OCI-LY1 (cell line): ENCODE results near the gene TMEM44.

Experiments
- H2AFZ ChIP-seq: fragments of 200-600 bp; sonication (generic), shearing (Covaris generic); 2 replicates; pipeline ENCODE4 v1.6.0; 2014; ENCODE audit warnings: antibody characterized with exemption, mild to moderate bottlenecking, low read length
- H3F3A ChIP-seq: fragments of 200-600 bp; sonication (generic), shearing (Covaris generic); 2 replicates; pipeline ENCODE4 v1.6.0; 2014; ENCODE audit warnings: mild to moderate bottlenecking, antibody characterized with exemption, low read length, moderate library complexity; ENCODE audit not compliant: insufficient read depth
- H3K27ac ChIP-seq: fragments of 200-600 bp; sonication (generic); 2 replicates; pipeline ENCODE4 v1.5.1; 2014; ENCODE audit warnings: low read length, mixed run types, mild to moderate bottlenecking, low read depth; ENCODE audit not compliant: poor library complexity, severe bottlenecking
- H3K27me3 ChIP-seq: fragments of 200-600 bp; sonication (generic); 2 replicates; pipeline ENCODE4 v1.6.0; 2014; ENCODE audit warnings: antibody characterized with exemption, mild to moderate bottlenecking, low read length, moderate library complexity; ENCODE audit not compliant: insufficient read depth
- H3K36me3 ChIP-seq: fragments of 200-600 bp; sonication (generic); 2 replicates; pipeline ENCODE4 v1.6.1; 2014; ENCODE audit warnings: mild to moderate bottlenecking, antibody characterized with exemption, low read length, moderate library complexity, mixed read lengths; ENCODE audit not compliant: insufficient read depth
- H3K4me1 ChIP-seq: fragments of 200-600 bp; sonication (generic); 2 replicates; pipeline ENCODE4 v1.5.1; 2014; ENCODE audit warnings: mild to moderate bottlenecking, low read length, moderate library complexity; ENCODE audit not compliant: insufficient read depth, severe bottlenecking
- H3K4me2 ChIP-seq: fragments of 200-600 bp; sonication (generic), shearing (Covaris generic); 2 replicates; pipeline ENCODE4 v1.6.1; 2014; ENCODE audit warnings: low read length
- H3K4me3 ChIP-seq: fragments of 200-600 bp; sonication (generic); 2 replicates; pipeline ENCODE4 v1.5.1; 2014; ENCODE audit warnings: low read length, low read depth, mild to moderate bottlenecking, mixed read lengths; ENCODE audit not compliant: poor library complexity, severe bottlenecking
- H3K79me2 ChIP-seq: fragments of 200-600 bp; shearing (Covaris generic); 2 replicates; pipeline ENCODE4 v1.6.1; 2016; ENCODE audit warnings: mixed run types, low read length, mixed read lengths; ENCODE audit not compliant: insufficient read depth
- H3K9ac ChIP-seq: fragments of 200-600 bp; sonication (generic), shearing (Covaris generic); 2 replicates; pipeline ENCODE4 v1.6.1; 2014; ENCODE audit warnings: mild to moderate bottlenecking, low read length, mixed read lengths
- H3K9me2 ChIP-seq: fragments of 200-600 bp; sonication (generic), shearing (Covaris generic); 2 replicates; pipeline ENCODE4 v1.6.1; 2014; ENCODE audit warnings: low read depth, mild to moderate bottlenecking, low read length, mixed read lengths
- H3K9me3 ChIP-seq: fragments of 200-600 bp; shearing (Covaris generic); 2 replicates; pipeline ENCODE4 v1.6.1; 2014; ENCODE audit warnings: low read length, mixed read lengths
- H4K20me1 ChIP-seq: fragments of 200-600 bp; sonication (generic), shearing (Covaris generic); 2 replicates; pipeline ENCODE4 v1.6.0; 2016; ENCODE audit warnings: mild to moderate bottlenecking, low read length; ENCODE audit not compliant: insufficient read depth
- CTCF ChIP-seq: fragments of 200-600 bp; sonication (generic), shearing (Covaris generic); IDR thresholded peaks from 2 replicates; pipeline ENCODE4 v1.5.1; 2017; ENCODE audit warnings: mild to moderate bottlenecking, antibody characterized with exemption, low read length, moderate library complexity, mixed read lengths
- EZH2 ChIP-seq: fragments of 200-600 bp; sonication (generic), shearing (Covaris generic); IDR thresholded peaks from 2 replicates; pipeline ENCODE4 v1.8.0; 2017; ENCODE audit warnings: borderline replicate concordance, mixed run types, mild to moderate bottlenecking, antibody characterized with exemption, low read length, moderate library complexity, mixed read lengths

TMEM44 gene

GRCh38 chr3:194609601-194610000 is 23.6 kb downstream of the TMEM44 start:
- Histone ChIP-seq H4K20me1 (no peaks in the 10 kb centered on the region), H3K9me3 (no peaks in the 10 kb centered on the region; the same call in 1 of the 2 replicates), H3K4me2 (no peak overlapping the region), H2AFZ (no peak overlapping the region), H3K4me1 (no peaks in the 10 kb centered on the region), H3K9me2 (no peaks in the 10 kb centered on the region), H3K9ac (no peak overlapping the region), H3F3A (no peaks in the 10 kb centered on the region), H3K4me3 (no peak overlapping the region), H3K27me3 (no peaks in the 10 kb centered on the region), H3K79me2 (no peaks in the 10 kb centered on the region), H3K36me3 (peaks cover 12% of the 10 kb centered on the region; the same call in 1 of the 2 replicates), H3K27ac (no peak overlapping the region)
- TF ChIP-seq CTCF: no peak
- no peak for TF ChIP-seq EZH2

- H3K4me1 ChIP-seq: no peaks in the 10 kb centered on the region
- no peak overlapping the region for H2AFZ ChIP-seq
- TF ChIP-seq EZH2 (no peak), CTCF (no peak)
Observed at GRCh38 chr3:194608981-194609380, 24.2 kb downstream of the TMEM44 start.

GRCh38 chr3:194607592-194608389 is 25.4 kb downstream of the TMEM44 start:
- H3K9ac ChIP-seq: no peak overlapping the region
- no peaks in the 10 kb centered on the region for H3K4me1 ChIP-seq
- no peak overlapping the region for H2AFZ ChIP-seq
- H3K27ac ChIP-seq: no peak overlapping the region
- no peaks in the 10 kb centered on the region; the same call in 1 of the 2 replicates for H3K9me3 ChIP-seq
- H3K27me3 ChIP-seq: no peaks in the 10 kb centered on the region
- H3K9me2 ChIP-seq: no peaks in the 10 kb centered on the region
- no peak overlapping the region for H3K4me3 ChIP-seq
- TF ChIP-seq CTCF: no peak
- no peak for TF ChIP-seq EZH2
- H3F3A ChIP-seq: no peaks in the 10 kb centered on the region
- H3K4me2 ChIP-seq: no peak overlapping the region
- H3K79me2 ChIP-seq: no peaks in the 10 kb centered on the region
- H4K20me1 ChIP-seq: no peaks in the 10 kb centered on the region
- peaks cover 13% of the 10 kb centered on the region; the same call in 1 of the 2 replicates for H3K36me3 ChIP-seq

More at GRCh38 chr3:194608981-194609380, 24.2 kb downstream of the TMEM44 start:
- Histone ChIP-seq H3K4me2 (no peak overlapping the region), H3K36me3 (peaks cover 14% of the 10 kb centered on the region; the same call in 1 of the 2 replicates), H4K20me1 (no peaks in the 10 kb centered on the region), H3K9ac (no peak overlapping the region), H3K9me2 (no peaks in the 10 kb centered on the region), H3K27ac (no peak overlapping the region), H3K9me3 (no peaks in the 10 kb centered on the region; the same call in 1 of the 2 replicates), H3K79me2 (no peaks in the 10 kb centered on the region), H3K27me3 (no peaks in the 10 kb centered on the region), H3F3A (no peaks in the 10 kb centered on the region), H3K4me3 (no peak overlapping the region)
